Dendritic cell treated with granulocyte-macrophage colony-stimulating factor and Interleukin-4, amounts not matched to agents 40 ng/mL and 50 ng/mL, for 4 days (primary cell): ENCODE data around the gene JUN.
A peak's percentile ranks its signal among the peaks of the same experiment; 100 is the strongest.

ENCODE experiments used
- H3K27ac Mint-ChIP-seq: one replicate; pipeline ENCODE4 v1.8.0; 2022; ENCODE audit warnings: mild to moderate bottlenecking, mixed read lengths
- H3K27me3 Mint-ChIP-seq: one replicate; pipeline ENCODE4 v1.8.0; 2022; ENCODE audit warnings: mild to moderate bottlenecking, mixed read lengths
- H3K36me3 Mint-ChIP-seq: one replicate; pipeline ENCODE4 v1.8.0; 2022; ENCODE audit warnings: low read depth, mixed read lengths
- H3K4me1 Mint-ChIP-seq: one replicate; pipeline ENCODE4 v1.8.0; 2022; ENCODE audit warnings: low read depth, mixed read lengths
- H3K4me3 Mint-ChIP-seq: one replicate; pipeline ENCODE4 v1.8.0; 2022; ENCODE audit warnings: mild to moderate bottlenecking, moderate library complexity, mixed read lengths
- H3K9me3 Mint-ChIP-seq: one replicate; pipeline ENCODE4 v1.8.0; 2022; ENCODE audit warnings: mixed read lengths
- intact Hi-C: fragments of 100-400 bp; cut with micrococcal nuclease; formaldehyde crosslinking; loops from one replicate; pipeline ENCODE4 v1.15.0; 2022

JUN gene

DNA sequence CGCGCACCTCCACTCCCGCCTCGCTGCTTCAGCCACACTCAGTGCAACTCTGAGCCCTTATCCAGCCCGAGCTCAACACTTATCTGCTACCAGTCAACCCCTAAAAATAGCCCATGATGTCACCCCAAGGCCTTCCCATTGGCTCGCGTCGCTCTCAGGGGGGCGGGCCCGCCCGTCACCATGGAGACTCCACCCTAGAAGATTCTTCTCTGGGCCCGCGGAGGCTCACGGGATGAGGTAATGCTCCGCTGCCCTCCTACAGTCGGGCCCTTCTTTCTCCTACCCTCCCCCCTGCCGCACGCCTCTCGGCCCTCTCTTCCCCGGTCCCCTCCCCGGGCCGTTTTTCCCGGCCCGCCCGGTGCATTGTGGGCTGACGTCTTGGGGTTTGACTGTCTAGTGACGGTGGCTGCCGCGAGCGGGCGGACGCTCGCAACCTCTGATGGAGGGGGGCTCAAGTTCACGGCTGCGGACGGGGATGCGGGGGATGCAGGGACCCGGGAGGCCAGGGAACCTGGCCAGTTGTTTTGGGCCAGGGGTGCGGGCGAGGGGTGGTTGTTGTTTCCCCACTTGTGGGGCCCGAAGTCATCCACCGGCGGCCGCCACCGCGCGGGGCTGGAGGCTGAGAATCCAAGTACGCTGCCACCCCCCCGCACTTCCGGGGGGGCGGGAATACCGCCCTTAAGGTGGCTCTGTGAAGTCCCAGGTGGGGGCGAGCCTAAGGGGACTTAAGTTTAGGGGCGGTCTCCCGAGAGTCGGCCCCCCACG lies at the start of gene JUN:
JUN (minus strand) TSS at position 55 of the 765 bp plus-strand sequence. CDS start 977 bp downstream, outside the sequence.
- H3K9me3 Mint-ChIP-seq = peaks cover 11% of the 10 kb centered on the region
- peak within 1 kb of the TSS; percentile 97 for H3K27ac Mint-ChIP-seq
- intact Hi-C loops = loop anchor here (1.0 to 5.0 kb wide), 5 partner anchors 33 to 913 kb away; no protein-coding TSS in a partner anchor
- peaks cover 40% of the 10 kb centered on the region for H3K36me3 Mint-ChIP-seq
- H3K4me3 Mint-ChIP-seq = peak within 1 kb of the TSS; percentile 99
- H3K27me3 Mint-ChIP-seq = peaks cover 9% of the 10 kb centered on the region
- peaks cover 21% of the 10 kb centered on the region for H3K4me1 Mint-ChIP-seq

DNA sequence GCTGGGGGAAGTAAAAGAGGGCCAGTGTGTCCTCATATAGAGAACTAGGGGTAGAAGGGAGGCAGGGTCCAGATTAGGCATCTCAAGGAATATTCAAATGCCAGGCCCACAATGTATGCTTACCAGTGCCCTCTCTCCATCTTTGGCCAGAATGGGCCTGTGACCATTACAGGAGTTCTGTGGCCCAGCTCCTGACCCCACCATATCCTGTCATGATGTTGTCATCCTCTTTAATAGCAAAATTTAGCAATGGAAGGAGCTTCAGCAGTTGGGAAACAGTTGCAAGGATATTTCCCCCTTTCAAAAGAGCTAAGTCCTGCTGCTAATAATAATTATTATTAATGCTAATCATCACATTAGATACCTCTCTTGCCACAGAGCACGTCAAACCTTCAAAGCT lies 49.3 kb upstream of the JUN start:
- Mint-ChIP-seq H3K27me3 (peaks cover 5% of the 10 kb centered on the region), H3K4me1 (peaks cover 38% of the 10 kb centered on the region), H3K4me3 (no peak overlapping the region), H3K36me3 (no peaks in the 10 kb centered on the region), H3K27ac (no peak overlapping the region), H3K9me3 (peaks cover 7% of the 10 kb centered on the region)
- intact Hi-C loops = no loop called here

GRCh38 chr1:58830291-58830690 lies 46.4 kb upstream of the JUN start:
- H3K4me1 Mint-ChIP-seq = peaks cover 24% of the 10 kb centered on the region
- H3K9me3 Mint-ChIP-seq = peaks cover 25% of the 10 kb centered on the region
- H3K36me3 Mint-ChIP-seq = peaks cover 12% of the 10 kb centered on the region
- H3K27me3 Mint-ChIP-seq = no peaks in the 10 kb centered on the region
- H3K27ac Mint-ChIP-seq = no peak overlapping the region
- intact Hi-C loops = no loop called here
- H3K4me3 Mint-ChIP-seq = no peak overlapping the region

DNA sequence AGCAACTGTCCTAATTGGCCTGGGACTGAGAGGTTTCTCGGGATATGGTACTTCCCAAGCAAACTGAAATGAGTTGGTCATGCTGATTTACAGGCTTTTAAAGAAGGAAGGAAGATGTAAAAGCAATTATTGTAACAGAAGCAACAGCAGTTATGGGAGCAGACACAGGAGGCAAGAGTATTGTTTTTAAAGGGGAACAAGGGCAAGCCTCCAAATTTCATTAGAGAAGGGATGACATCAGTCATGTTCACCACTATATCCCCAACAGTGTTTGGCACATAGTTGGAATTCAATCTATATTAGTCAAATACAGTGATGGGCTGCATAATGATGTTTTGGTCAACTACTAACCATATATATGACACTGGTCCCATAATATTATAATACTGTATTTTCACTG lies 46.0 kb upstream of the JUN start:
- intact Hi-C loops = no loop called here
- peaks cover 12% of the 10 kb centered on the region for H3K36me3 Mint-ChIP-seq
- peaks cover 28% of the 10 kb centered on the region for H3K4me1 Mint-ChIP-seq
- no peak overlapping the region for H3K27ac Mint-ChIP-seq
- H3K27me3 Mint-ChIP-seq = no peaks in the 10 kb centered on the region
- peaks cover 25% of the 10 kb centered on the region for H3K9me3 Mint-ChIP-seq
- H3K4me3 Mint-ChIP-seq = no peak overlapping the region

DNA sequence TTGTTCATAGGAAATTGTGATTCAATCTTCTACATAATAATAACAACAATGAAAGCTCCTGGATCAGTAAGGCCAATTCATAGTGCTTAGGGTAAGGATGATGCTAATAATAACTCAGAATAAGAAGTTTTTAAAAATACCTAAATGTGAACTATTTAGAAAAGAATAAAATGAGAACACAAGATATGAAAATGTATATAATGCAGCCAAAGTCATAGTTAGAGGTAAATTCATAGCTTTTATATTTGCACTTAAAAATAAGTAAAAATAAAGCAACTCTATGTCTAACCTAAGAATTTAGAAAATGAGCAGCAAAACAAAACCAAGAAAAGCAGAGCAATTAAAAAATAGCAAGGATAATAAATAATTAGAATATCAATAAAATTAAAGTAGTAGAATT lies 43.5 kb upstream of the JUN start:
- intact Hi-C loops = no loop called here
- H3K27me3 Mint-ChIP-seq = no peaks in the 10 kb centered on the region
- H3K9me3 Mint-ChIP-seq = peaks cover 25% of the 10 kb centered on the region
- H3K4me1 Mint-ChIP-seq = peaks cover 35% of the 10 kb centered on the region
- no peak overlapping the region for H3K27ac Mint-ChIP-seq
- peaks cover 12% of the 10 kb centered on the region for H3K36me3 Mint-ChIP-seq
- H3K4me3 Mint-ChIP-seq = no peak overlapping the region

- Mint-ChIP-seq H3K4me1 (peaks cover 50% of the 10 kb centered on the region), H3K36me3 (peaks cover 12% of the 10 kb centered on the region)
- intact Hi-C loops = no loop called here
Measured at GRCh38 chr1:58824753-58825389, 41.0 kb upstream of the JUN start.

DNA sequence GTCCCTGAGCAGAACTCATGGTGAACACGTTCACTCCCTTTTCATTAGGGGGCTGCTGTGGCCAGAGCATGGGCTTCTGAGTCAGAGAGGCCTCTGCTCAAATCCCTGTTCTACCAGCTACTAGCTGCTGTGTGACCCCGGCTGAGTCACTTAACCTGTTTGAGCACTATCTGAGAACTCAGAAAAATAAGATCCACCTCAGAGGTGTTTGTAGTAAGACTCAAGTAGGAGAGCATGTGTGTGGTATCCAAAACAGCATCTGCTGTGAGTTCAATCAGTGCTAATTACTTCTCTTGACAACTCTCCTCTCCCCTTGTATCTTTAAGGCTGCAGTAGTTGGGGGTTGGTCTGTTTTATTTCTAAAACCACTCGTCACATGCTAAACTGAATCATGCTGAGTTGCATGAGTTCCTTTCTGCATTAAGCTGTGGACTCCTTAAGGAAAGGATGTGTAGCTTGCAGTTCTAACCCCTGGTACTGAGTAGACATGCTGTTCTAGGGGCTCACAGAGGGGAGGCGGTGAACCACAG lies 39.7 kb upstream of the JUN start:
- Mint-ChIP-seq H3K27me3 (no peaks in the 10 kb centered on the region), H3K27ac (peak overlapping the region; percentile 34), H3K9me3 (peaks cover 22% of the 10 kb centered on the region), H3K4me3 (no peak overlapping the region), H3K4me1 (peaks cover 60% of the 10 kb centered on the region), H3K36me3 (peaks cover 12% of the 10 kb centered on the region)
- intact Hi-C loops = no loop called here

More at GRCh38 chr1:58824753-58825389, 41.0 kb upstream of the JUN start:
- Mint-ChIP-seq H3K27ac (no peak overlapping the region), H3K9me3 (peaks cover 25% of the 10 kb centered on the region), H3K27me3 (no peaks in the 10 kb centered on the region), H3K4me3 (no peak overlapping the region)

DNA sequence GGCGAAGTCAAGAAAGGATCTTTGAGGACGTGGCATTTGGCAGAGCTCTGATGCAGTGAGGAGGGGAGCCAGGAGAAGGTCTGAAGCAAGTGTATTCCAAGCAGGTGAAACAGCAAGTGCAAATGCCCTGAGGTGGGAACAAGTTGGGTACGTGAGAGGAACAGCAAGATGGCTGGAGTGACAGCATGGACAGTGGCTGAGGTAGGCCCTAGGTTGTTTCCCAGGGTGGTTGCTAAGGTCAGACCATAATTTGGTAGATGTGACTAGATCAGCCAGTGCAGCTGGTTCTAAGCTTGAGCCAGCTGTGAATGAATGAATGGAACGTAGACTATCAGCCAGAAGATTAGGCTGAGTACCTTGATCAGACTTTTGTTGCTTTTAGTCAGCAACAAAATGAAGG lies 37.5 kb upstream of the JUN start:
- H3K27ac Mint-ChIP-seq = peak overlapping the region; percentile 92
- peaks cover 70% of the 10 kb centered on the region for H3K4me1 Mint-ChIP-seq
- H3K36me3 Mint-ChIP-seq = no peaks in the 10 kb centered on the region
- H3K27me3 Mint-ChIP-seq = no peaks in the 10 kb centered on the region
- H3K4me3 Mint-ChIP-seq = no peak overlapping the region
- intact Hi-C loops = no loop called here
- H3K9me3 Mint-ChIP-seq = no peaks in the 10 kb centered on the region

DNA sequence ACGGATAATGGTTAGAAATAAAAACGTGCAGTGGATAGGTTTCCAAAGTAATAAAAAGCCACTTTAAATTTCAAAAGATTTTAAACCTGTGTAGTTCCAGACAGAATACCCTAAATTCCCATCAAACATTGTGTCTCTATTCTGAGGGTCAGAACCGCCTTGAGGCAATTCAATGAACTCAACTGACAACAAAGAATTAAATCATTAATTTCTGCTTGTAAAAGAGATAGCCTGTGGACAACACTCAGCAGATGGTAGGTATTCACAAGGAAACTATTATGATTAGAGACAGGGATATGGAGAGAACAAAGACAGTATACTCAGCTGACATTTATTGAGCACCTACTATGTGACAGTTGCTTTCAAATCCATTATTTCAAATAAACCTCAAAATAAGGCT lies 35.1 kb upstream of the JUN start:
- Mint-ChIP-seq H3K4me1 (peaks cover 76% of the 10 kb centered on the region), H3K36me3 (no peaks in the 10 kb centered on the region), H3K4me3 (no peak overlapping the region), H3K27me3 (no peaks in the 10 kb centered on the region), H3K9me3 (no peaks in the 10 kb centered on the region), H3K27ac (peak overlapping the region; percentile 92)
- intact Hi-C loops = loop anchor here (5.0 kb wide), 1 partner anchor 63 kb away; no protein-coding TSS in a partner anchor

- Mint-ChIP-seq H3K36me3 (no peaks in the 10 kb centered on the region), H3K27me3 (no peaks in the 10 kb centered on the region), H3K27ac (no peak overlapping the region), H3K9me3 (no peaks in the 10 kb centered on the region), H3K4me3 (no peak overlapping the region), H3K4me1 (peaks cover 73% of the 10 kb centered on the region)
- intact Hi-C loops = loop anchor here (5.0 kb wide), 1 partner anchor 64 kb away; no protein-coding TSS in a partner anchor
Measured at GRCh38 chr1:58818075-58818474, 34.2 kb upstream of the JUN start.

- Mint-ChIP-seq H3K27ac (peak overlapping the region; percentile 92), H3K9me3 (no peaks in the 10 kb centered on the region), H3K4me3 (peak overlapping the region; percentile 85), H3K27me3 (no peaks in the 10 kb centered on the region), H3K4me1 (peaks cover 71% of the 10 kb centered on the region), H3K36me3 (no peaks in the 10 kb centered on the region)
- intact Hi-C loops = loop anchor here (2.0 to 5.0 kb wide), 2 partner anchors 32 to 66 kb away; partner anchors contain the start of gene JUN
Measured at GRCh38 chr1:58816747-58817221, 32.9 kb upstream of the JUN start.

- Mint-ChIP-seq H3K27me3 (no peaks in the 10 kb centered on the region), H3K27ac (peak overlapping the region; percentile 92), H3K9me3 (no peaks in the 10 kb centered on the region), H3K4me1 (peaks cover 75% of the 10 kb centered on the region), H3K4me3 (peak overlapping the region; percentile 85), H3K36me3 (no peaks in the 10 kb centered on the region)
- intact Hi-C loops = loop anchor here (2.0 to 5.0 kb wide), 2 partner anchors 31 to 66 kb away; partner anchors contain the start of gene JUN
Measured at GRCh38 chr1:58816072-58816746, 32.4 kb upstream of the JUN start.

DNA sequence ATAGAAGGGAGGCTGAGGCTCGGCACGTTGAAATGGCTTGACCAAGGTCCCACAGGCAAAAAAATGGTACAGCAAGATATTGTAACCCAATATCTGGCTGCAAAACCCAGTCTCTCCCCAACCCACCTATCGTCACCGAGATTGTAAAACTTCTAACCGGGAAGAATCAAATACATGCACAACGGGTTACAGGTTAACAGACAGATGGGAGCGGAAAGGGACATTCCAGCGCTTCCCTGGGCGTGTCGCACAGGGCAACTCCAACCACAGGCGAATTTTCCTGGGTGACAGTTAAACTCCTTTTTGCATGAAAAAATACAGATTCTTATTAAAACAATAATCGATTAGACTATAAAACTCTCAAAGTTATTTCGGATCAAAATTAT lies 31.8 kb upstream of the JUN start:
- no peaks in the 10 kb centered on the region for H3K36me3 Mint-ChIP-seq
- peak overlapping the region; percentile 92 for H3K27ac Mint-ChIP-seq
- H3K4me1 Mint-ChIP-seq = peaks cover 74% of the 10 kb centered on the region
- H3K4me3 Mint-ChIP-seq = peak overlapping the region; percentile 85
- H3K9me3 Mint-ChIP-seq = no peaks in the 10 kb centered on the region
- no peaks in the 10 kb centered on the region for H3K27me3 Mint-ChIP-seq
- intact Hi-C loops = loop anchor here (2.0 to 5.0 kb wide), 2 partner anchors 31 to 67 kb away; partner anchors contain the start of gene JUN
